HG02852 (cell line): ENCODE results near the gene DCTN3.

Source experiments
- ATAC-seq: cut with Tn5 transposase; IDR thresholded peaks from one replicate; pipeline ENCODE4 v1.9.1; 2021; ENCODE audit warnings: mild to moderate bottlenecking, moderate library complexity; ENCODE audit not compliant: unreplicated experiment

Gene DCTN3

DNA sequence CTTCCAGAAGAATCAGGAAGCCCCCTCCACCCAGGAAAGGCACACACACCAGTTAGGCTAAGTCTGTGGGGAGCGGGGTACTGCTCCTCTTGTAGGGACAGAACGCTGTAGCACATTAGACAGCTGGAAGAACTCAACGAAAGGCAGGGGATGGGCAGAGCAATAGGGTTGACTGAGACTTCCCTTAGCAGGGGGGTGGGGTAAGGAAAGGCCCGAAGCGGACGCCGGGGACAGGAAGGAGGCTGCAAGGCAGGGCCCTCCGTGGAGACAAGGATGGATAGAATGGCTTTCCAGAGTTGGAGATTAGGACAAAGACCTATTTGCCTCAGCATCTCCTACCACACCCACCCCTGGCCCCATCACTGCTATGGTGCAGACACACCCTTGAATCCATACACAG, 45.1 kb downstream of the DCTN3 start:
- no peak for ATAC-seq

DNA sequence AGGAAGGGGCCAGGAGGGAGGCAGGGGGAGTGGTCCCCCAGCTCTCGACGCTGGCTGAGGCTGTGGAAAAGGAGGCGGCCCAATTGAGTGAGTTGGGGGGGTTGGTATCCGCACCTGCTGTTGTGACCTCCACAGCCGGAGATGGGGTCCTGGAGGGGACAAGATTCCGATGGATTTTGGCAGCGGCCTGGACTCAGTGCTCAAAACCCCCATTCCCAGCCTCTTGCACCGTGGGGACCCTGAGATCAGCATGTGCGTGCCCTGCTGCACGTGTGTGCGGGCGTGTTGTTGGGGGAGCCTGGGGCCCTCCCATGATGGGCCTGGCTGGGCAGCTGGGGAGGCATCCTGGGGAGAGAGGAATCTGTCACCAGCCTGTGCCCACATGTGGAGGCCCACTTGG, 45.7 kb downstream of the DCTN3 start:
- ATAC-seq = no peak

DNA sequence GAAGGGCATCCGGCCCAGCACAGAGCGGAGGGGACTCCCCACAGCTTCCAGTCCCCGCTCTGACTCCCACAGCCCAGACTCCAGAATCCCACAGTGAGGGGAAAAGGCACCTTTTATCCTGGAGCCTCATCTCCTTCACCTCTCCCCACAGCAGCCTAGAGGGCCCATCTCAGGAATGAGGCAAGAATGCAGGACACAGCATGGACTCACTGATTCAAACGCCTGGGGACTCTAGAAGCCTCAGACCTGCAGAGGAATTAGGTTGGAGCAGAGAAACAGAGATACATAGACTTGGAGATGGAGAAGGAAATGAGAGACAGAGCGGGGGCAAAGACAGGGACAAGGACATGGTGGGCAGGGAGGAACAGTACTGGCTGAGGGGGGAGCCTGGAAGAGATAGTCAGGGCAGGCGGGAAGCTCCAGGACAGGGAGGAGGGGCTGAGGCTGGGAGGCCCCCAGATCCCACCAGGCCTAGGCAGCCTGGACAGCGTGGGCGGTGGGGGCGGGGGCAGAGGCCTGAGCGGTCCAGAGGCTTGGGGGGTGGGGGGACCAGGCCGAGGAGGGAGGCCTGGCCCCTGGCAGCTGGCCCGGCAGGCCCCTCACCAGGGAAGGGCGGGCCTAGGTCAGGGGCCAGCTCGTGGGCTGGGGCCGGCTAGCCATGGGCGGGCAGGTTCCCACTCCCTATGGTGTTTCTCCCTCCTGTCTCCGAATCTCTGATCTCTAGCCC, 46.5 kb downstream of the DCTN3 start:
- no peak for ATAC-seq

DNA sequence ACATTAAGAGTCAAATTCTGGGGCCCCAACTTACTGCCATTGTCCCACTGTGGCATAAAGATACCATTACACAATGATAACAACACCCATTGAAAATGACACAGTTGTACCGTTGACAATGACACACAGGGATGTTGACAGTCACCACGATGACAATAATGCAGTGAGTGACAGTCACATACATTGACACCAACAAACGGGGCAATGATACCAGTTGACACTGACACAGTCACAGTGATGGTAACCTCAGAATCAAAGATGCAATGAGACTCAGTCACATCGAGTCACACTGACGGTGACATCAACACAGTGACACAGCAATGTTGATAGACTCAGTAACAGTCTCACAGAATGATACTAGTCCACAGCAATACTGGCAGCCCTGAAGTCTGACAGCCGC, 47.7 kb downstream of the DCTN3 start:
- ATAC-seq = no peak

DNA sequence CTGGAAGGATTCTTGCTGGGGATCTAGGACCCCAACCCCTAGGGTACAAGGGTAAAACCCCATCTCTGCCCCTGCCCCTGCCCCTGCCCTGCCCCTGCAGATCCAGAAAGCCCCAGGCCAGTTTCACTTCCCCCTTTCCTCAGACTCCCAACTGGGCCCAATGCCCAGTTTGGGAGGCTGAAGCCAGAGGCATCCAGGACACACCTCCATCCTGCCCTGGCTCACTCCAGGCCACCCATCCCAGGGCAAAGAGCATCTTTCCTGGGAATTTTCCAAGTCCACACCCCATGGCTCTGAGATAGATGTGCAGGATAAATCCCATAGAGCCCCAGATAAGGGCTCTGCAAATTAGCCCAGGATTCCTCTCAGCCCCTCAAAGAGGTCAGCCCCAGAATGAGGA, 48.2 kb downstream of the DCTN3 start:
- ATAC-seq = no peak

DNA sequence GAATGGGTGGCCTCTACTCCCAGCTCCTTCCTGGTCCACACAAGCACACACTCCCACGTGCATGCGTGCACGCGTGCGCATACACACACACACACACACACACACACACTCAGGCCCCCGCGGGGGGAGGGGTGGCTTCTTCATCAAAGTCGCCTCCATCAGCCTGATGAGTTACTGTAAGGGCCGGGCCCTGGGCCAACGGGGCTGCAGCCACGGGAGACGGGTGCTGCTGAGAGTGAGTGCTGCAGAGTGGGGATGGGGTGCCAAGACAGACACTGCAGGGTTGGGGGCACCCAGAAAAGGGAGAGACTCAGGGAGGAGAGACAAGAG, 48.8 kb downstream of the DCTN3 start:
- no peak for ATAC-seq

DNA sequence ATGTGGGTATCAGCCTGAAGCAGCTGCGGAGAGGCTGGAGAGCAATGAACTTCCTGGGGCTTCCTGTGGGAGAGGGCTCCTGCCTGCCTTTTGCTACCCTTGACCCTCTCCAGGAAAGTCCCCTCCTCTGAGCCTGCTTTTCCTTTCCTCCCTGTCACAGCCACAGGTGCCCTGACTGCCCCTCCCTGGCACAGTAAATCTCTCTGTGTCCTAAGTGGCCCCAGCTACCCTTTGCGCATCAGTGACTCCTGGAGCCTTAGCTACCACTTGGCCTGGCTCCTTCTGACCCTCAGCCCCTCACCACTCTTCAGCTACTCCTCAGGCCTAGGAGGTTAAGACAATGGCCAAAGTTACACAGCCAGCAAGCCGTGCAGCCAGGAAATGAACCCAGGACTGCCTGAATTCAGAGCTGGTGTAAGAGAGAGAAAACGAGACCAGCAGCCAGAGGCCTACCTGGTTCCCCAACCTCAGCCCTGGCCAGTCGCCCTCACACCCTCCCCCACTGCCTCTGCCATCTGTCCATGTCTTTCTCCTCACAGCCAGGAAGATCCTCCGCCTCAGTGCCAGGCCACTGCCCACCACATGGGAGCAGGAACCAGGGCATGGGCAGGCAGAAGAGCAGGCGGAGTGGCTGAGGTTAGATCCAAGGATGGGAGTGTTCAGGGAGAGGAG, 49.4 kb downstream of the DCTN3 start:
- ATAC-seq = no peak

DNA sequence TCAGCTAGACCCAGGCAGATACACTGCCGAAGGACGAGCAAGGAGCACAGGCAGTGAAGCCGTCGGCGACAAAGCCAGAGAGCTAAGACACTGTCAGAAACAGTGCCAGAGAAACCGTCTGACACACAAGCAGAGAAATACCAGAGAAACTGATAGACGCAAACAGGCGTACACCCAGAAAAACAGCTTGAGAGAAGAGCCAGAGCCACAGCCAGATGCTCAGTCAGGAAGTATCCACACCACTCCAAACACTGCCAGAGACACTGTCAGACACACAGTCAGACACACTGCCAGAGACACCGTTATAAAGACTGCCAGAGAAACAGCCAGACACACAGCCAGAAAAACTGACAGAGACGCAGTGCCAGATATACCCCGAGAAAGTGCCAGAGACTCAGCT, 49.9 kb downstream of the DCTN3 start:
- ATAC-seq = no peak

DNA sequence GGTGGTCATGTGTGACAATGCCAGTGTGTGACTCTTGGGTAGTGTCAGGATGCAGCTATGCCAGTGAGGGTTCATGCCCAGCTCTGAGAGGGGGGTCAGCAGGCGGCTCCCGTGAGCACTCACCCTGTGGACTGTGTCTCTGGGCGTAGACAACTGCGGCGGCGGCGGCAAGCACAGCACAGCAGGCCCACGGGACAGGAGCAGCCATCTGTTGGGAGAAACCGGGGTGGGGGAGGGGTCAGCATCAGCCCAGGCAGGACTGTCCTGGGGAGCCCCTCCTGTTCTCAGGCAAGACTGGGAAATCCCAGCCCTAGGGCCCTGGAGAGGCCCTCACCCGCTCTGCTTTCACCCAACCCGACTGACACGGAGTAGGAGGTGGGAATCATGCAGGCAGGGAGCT, 51.5 kb downstream of the DCTN3 start:
- ATAC-seq = no peak

DNA sequence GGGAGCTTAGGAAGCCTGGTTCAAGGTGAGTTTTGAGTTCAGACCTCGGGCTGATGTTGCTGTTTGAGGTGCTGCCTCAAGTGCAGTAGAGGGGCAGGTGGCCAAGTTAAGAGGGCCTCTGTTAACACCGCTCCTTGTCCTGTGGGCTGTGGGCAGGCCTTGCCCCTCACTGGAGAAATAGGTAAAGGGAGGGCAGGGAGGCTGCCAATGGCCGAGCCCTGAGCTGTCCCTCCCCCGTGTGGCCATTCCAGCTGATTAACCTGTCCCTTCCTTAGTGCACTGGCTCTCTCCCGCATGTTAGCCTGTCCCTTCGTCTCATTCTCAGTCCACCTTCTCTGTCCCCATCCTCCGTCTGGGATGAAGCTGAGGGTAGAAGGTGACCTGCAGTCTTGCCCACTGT, 52.2 kb downstream of the DCTN3 start:
- ATAC-seq = no peak

DNA sequence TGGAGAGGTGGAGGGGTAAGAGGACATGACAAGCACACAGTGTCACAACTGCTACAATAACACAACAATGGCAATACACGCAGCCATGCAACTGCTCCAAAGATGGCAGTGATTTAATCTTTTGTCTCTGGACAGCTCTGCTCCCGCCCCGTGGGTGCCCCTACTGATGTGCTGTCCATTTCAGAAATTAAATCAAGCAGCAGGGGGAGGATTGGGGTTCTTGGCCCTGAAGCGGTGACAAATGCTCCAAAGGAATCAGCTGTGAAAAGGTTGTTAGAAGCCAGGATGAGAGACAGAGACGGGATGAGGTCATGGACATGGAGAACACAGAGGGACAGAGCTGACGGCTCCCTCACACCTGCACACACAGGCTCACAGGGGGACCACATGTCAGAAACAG, 53.3 kb downstream of the DCTN3 start:
- no peak for ATAC-seq

DNA sequence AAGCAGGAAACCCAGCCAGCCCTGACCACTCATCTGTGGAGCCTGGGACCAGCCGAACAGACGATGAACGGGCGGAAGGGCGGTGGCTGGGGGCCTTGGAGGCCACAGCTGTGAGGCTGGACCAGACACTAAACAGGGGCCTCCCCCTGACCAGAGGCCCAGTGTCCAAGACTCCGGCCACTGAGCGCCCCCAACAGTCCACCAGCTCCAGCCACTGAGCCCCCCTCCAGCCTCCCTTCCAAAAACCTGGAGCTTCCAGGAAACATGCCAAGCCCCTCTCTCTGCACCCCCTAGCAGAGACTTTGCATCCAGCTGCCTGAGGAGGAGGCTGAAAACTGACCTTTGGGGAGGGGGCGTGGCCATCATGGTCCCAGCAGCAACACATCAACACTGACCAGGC, 54.0 kb downstream of the DCTN3 start:
- no peak for ATAC-seq

DNA sequence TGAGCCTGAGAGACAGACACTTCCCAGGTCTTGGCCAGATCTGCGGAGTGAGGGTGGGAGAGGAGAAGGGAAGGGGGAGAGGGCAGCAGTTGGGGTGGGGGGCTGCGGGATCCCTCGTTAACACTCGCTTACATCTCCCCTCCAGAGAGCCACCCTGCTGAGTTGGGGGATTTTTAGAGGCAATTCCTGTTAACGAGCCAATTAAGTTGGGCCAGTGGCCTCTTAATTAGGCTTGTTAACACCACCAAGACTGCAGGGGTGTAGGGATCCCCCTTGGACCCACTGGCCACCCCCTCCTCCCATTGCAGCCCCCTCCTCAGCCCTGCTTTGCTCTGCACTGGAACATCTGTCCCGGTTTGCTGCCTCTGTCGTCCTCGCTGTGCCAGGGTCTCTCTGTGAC, 54.4 kb downstream of the DCTN3 start:
- no peak for ATAC-seq

DNA sequence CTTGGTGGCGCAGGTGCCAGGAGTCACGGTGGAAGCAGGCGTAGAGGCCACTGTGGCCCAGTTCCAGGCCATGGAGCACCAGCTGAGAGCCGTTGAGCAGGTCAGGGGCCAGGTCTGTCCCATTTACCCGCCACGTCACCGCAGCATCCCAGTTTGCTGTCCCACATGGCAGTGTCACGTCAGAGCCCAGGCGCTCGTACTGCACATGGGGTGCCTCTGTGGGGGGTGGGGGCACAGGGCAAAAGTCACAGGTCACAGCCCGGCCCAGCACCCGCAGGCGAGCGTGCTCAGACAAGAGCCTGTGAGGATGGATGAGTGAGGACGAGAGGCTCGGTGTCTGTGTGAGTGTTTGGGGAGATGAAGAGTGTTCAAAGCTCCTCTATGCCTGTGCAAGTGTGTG, 55.7 kb downstream of the DCTN3 start:
- ATAC-seq = no peak
